Left ventricle myocardium inferior (tissue), 1 donor: Measurements from ENCODE around the gene TSPAN4. TPM values are rescaled to one million over a fixed set of nuclear protein-coding genes. Genes with fewer than 3 reads are reported as not detected.

Experiments used
- DNase-seq: peaks from one replicate; pipeline ENCODE4 v3.0.0-alpha.2; 2020
- H3K27ac ChIP-seq: fragments of 200-600 bp; replicated peaks from 2 replicates; pipeline ENCODE4 v1.8.0; 2021
- H3K27me3 ChIP-seq: fragments of 200-600 bp; 2 replicates; pipeline ENCODE4 v1.8.0; 2021; ENCODE audit warnings: low read depth
- H3K36me3 ChIP-seq: fragments of 200-600 bp; 2 replicates; pipeline ENCODE4 v1.8.0; 2021
- H3K4me1 ChIP-seq: fragments of 200-600 bp; 2 replicates; pipeline ENCODE4 v1.8.0; 2021
- H3K4me3 ChIP-seq: fragments of 200-600 bp; 2 replicates; pipeline ENCODE4 v1.8.0; 2021; ENCODE audit warnings: mild to moderate bottlenecking, moderate library complexity
- H3K9me3 ChIP-seq: fragments of 200-600 bp; replicated peaks from 2 replicates; pipeline ENCODE4 v1.8.0; 2021
- intact Hi-C: fragments of 100-400 bp; cut with micrococcal nuclease; formaldehyde crosslinking; loops from one replicate; pipeline ENCODE4 v1.11.0; 2022
- total RNA-seq: library from RNA; stranded (reverse); fragmentation: NEBNext Ultra II Directional; extraction: Animal tissue kit (Norgen Biotek cat#: 25700); gene quantifications from one replicate; pipeline ENCODE4 v1.2.1, GENCODE V29; 2021
- TF ChIP-seq, protein P1 (sequence below): fragments of 200-600 bp; IDR thresholded peaks from 2 replicates; pipeline ENCODE4 v1.8.0; 2021; ENCODE audit warnings: antibody characterized with exemption, mild to moderate bottlenecking, borderline replicate concordance
- donor health status: DM: no; HTN: yes; CAD: no; lungs with severe emphysema.

The TSPAN4 gene
- total RNA-seq, 1 donor from 2014 or later, result 33.0 TPM

DNA sequence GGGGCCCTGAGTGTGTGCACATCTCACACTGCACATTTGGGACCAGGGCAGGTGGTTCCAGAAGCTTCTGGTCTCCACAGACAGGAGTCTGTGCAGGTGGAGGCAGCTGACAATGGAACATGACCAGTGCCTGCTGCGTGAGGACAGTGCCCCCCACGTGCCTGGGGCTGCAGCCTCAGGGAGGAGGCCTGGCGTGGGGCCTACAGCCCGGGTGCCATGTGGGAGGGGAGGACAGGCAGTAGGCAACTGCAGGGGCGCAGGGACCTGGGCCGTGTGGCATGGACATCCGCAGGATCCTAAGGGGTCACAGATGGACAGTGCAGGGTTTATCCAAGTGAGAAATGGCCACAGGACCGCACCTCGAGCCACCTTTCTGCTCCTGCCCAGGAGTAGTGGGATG is 28.8 kb downstream of the TSPAN4 start:
- no peak overlapping the region for H3K4me3 ChIP-seq
- intact Hi-C loops, result no loop called here
- no peak overlapping the region for H3K27ac ChIP-seq
- peaks cover 8% of the 10 kb centered on the region for H3K36me3 ChIP-seq
- H3K9me3 ChIP-seq, result no peaks in the 10 kb centered on the region
- DNase-seq, result no peak
- TF ChIP-seq, protein P1, sequence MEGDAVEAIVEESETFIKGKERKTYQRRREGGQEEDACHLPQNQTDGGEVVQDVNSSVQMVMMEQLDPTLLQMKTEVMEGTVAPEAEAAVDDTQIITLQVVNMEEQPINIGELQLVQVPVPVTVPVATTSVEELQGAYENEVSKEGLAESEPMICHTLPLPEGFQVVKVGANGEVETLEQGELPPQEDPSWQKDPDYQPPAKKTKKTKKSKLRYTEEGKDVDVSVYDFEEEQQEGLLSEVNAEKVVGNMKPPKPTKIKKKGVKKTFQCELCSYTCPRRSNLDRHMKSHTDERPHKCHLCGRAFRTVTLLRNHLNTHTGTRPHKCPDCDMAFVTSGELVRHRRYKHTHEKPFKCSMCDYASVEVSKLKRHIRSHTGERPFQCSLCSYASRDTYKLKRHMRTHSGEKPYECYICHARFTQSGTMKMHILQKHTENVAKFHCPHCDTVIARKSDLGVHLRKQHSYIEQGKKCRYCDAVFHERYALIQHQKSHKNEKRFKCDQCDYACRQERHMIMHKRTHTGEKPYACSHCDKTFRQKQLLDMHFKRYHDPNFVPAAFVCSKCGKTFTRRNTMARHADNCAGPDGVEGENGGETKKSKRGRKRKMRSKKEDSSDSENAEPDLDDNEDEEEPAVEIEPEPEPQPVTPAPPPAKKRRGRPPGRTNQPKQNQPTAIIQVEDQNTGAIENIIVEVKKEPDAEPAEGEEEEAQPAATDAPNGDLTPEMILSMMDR, result no peak
- no peaks in the 10 kb centered on the region for H3K27me3 ChIP-seq
- H3K4me1 ChIP-seq, result peaks cover 5% of the 10 kb centered on the region

DNA sequence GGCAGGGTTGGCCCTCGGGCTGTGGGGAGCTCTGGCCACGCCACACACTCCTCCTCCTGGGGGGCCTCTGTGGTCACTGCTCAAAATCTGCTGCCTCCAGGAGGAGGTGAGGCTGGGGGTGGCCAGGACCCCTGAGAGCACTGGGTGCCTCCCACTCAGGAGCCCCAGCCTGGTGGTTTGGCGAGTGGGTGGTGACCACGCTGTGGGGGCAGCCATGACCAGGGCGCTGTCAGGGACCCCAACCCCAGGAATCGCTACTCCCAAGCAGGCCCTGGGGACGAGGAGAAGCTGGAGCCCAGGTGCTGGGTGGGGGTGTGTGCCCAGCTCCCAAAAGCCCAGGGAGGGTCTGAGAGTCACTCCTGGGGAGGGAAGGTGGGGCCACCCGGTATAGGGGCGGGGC is 30.1 kb downstream of the TSPAN4 start:
- intact Hi-C loops, result no loop called here
- Histone ChIP-seq H3K27me3 (no peaks in the 10 kb centered on the region), H3K4me1 (peaks cover 11% of the 10 kb centered on the region), H3K27ac (no peak overlapping the region), H3K36me3 (no peaks in the 10 kb centered on the region), H3K4me3 (no peak overlapping the region), H3K9me3 (no peaks in the 10 kb centered on the region)
- TF ChIP-seq, protein P1, result no peak
- DNase-seq, result no peak

GRCh38 chr11:873706-874105 is 31.1 kb downstream of the TSPAN4 start:
- H3K4me3 ChIP-seq, result no peak overlapping the region
- H3K36me3 ChIP-seq, result no peaks in the 10 kb centered on the region
- TF ChIP-seq, protein P1, result no peak
- no peaks in the 10 kb centered on the region for H3K27me3 ChIP-seq
- H3K27ac ChIP-seq, result no peak overlapping the region
- DNase-seq, result no peak
- H3K9me3 ChIP-seq, result no peaks in the 10 kb centered on the region
- peaks cover 11% of the 10 kb centered on the region for H3K4me1 ChIP-seq
- intact Hi-C loops, result no loop called here

GRCh38 chr11:875203-875602 is 32.6 kb downstream of the TSPAN4 start:
- Histone ChIP-seq H3K27ac (no peak overlapping the region), H3K27me3 (no peaks in the 10 kb centered on the region), H3K4me1 (peaks cover 11% of the 10 kb centered on the region), H3K36me3 (peaks cover 4% of the 10 kb centered on the region), H3K4me3 (no peak overlapping the region), H3K9me3 (no peaks in the 10 kb centered on the region)
- intact Hi-C loops, result no loop called here
- DNase-seq, result no peak
- TF ChIP-seq, protein P1, result no peak

DNA sequence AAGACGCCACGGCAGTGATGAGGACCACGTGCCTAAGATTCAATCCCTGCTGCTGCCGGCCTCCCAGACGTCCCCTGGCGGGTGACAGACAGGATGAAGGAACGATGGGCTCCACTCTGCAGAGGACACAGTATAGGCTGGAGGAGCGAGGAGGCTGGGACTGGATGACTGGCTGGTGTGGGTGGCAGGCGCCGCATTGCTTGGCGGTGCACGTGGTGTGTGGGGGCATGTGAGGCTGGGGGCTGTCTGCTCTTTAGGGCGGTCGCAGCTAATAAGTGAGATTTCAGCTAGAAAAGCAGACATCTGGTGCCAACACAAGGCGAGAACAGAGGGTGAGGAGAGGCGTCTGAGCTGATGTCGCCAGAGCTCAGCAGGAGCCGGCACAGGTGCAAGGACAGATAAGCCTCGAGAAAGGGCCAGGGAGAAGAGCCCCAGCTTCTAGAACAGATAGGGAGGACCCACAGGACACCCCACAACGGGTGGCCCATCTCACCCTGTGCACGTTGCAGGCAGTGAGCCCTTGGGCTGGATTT is 33.2 kb downstream of the TSPAN4 start:
- DNase-seq, result no peak
- Histone ChIP-seq H3K4me3 (no peak overlapping the region), H3K9me3 (no peaks in the 10 kb centered on the region), H3K36me3 (peaks cover 11% of the 10 kb centered on the region), H3K27ac (peak overlapping the region; percentile 52), H3K27me3 (no peaks in the 10 kb centered on the region), H3K4me1 (peaks cover 11% of the 10 kb centered on the region)
- intact Hi-C loops, result no loop called here
- TF ChIP-seq, protein P1, result no peak

DNA sequence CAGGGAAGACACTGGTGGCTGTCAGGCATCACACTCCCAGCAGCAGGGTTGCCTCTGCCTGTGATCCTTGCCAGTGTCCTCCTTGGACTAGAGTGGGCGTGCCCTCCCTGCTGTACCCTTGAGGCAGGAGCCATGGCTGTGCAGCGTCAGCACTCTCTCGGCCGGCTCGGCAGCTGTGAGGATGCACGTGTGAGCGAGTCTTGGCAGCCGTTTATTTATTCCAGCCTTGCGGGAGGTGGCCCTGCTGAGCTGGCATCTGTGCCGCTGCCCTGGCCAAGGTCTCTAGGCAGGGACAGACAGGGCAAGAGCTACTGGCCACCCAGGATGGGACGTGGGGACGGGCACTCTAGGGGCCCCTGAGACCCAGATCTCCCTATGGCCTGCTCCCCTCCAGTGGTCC is 33.9 kb downstream of the TSPAN4 start:
- peaks cover 11% of the 10 kb centered on the region for H3K4me1 ChIP-seq
- H3K9me3 ChIP-seq, result no peaks in the 10 kb centered on the region
- H3K27me3 ChIP-seq, result no peaks in the 10 kb centered on the region
- DNase-seq, result peak; percentile 70
- TF ChIP-seq, protein P1, result no peak
- peak overlapping the region; percentile 52 for H3K27ac ChIP-seq
- intact Hi-C loops, result no loop called here
- peaks cover 14% of the 10 kb centered on the region for H3K36me3 ChIP-seq
- no peak overlapping the region for H3K4me3 ChIP-seq
